BLaER1 treated with 17β-estradiol and CSF1 and Interleukin-3, amounts not matched to agents 10 nM and 100 nM (cell line): ENCODE data around the gene VTI1B.

ENCODE experiments used
- H3K27ac ChIP-seq, 11 experiments: shearing (Covaris generic); formaldehyde crosslinking; 2 replicates each; pipeline ENCODE4 v1.8.1; 2022
- H3K27me3 ChIP-seq, 11 experiments: shearing (Covaris generic); formaldehyde crosslinking; 2 replicates each; pipeline ENCODE4 v1.8.1; 2022
- H3K36me3 ChIP-seq, 11 experiments: shearing (Covaris generic); formaldehyde crosslinking; 2 replicates each; pipeline ENCODE4 v1.8.1; 2022
- H3K4me1 ChIP-seq, 10 experiments: shearing (Covaris generic); formaldehyde crosslinking; 2 replicates each; pipeline ENCODE4 v1.8.1; 2022
- H3K4me2 ChIP-seq, 11 experiments: shearing (Covaris generic); formaldehyde crosslinking; 2 replicates each; pipeline ENCODE4 v1.8.1; 2022
- H3K4me3 ChIP-seq, 10 experiments: shearing (Covaris generic); formaldehyde crosslinking; 2 replicates each; pipeline ENCODE4 v1.8.1; 2022
- H3K9ac ChIP-seq, 11 experiments: shearing (Covaris generic); formaldehyde crosslinking; 2 replicates each; pipeline ENCODE4 v1.8.1; 2022
- H3K9me3 ChIP-seq, 11 experiments: shearing (Covaris generic); formaldehyde crosslinking; replicated peaks in 1 of 11; 2 replicates each; pipeline ENCODE4 v1.8.1; 2022
- H4K20me1 ChIP-seq, 11 experiments: shearing (Covaris generic); formaldehyde crosslinking; 2 replicates each; pipeline ENCODE4 v1.8.1; 2022
- Cebpa-rat ChIP-seq, 11 experiments: shearing (Covaris generic); IDR thresholded peaks; 2 replicates each; pipeline ENCODE4 v1.8.1; 2022

The VTI1B gene

GRCh38 chr14:67690011-67690410 is 15.6 kb upstream of the VTI1B start:
- Histone ChIP-seq H3K4me1 (peaks cover 11 to 42% (median 15%) of the 10 kb centered on the region in 10 experiments; a peak in 19 of 20 replicates), H3K4me3 (no peak overlapping the region), H3K27ac (no peak overlapping the region), H3K27me3 (no peaks in the 10 kb centered on the region), H3K4me2 (no peak overlapping the region), H3K36me3 (peaks cover 75 to 90% (median 83%) of the 10 kb centered on the region in 11 experiments), H3K9ac (no peak overlapping the region), H3K9me3 (no peaks in the 10 kb centered on the region), H4K20me1 (peaks cover 0 to 38% (median 15%) of the 10 kb centered on the region in 11 experiments; a peak in 11 of 22 replicates)
- no peak for TF ChIP-seq Cebpa-rat (IDR thresholded peaks at IDR 0.05)

- H3K4me1 ChIP-seq, result peaks cover 0 to 38% (median 10%) of the 10 kb centered on the region in 10 experiments; a peak in 10 of 20 replicates
- H3K4me3 ChIP-seq, result no peak overlapping the region
- H3K36me3 ChIP-seq, result peaks cover 75 to 100% (median 96%) of the 10 kb centered on the region in 11 experiments
- no peak for TF ChIP-seq Cebpa-rat (IDR thresholded peaks at IDR 0.05)
- no peaks in the 10 kb centered on the region for H3K27me3 ChIP-seq
- no peak overlapping the region for H3K27ac ChIP-seq
- H4K20me1 ChIP-seq, result peaks cover 0 to 18% (median 0%) of the 10 kb centered on the region in 11 experiments; a peak in 3 of 22 replicates
- no peak overlapping the region for H3K4me2 ChIP-seq
- no peaks in the 10 kb centered on the region for H3K9me3 ChIP-seq
- H3K9ac ChIP-seq, result no peak overlapping the region
Observed at GRCh38 chr14:67683842-67684241, 9.4 kb upstream of the VTI1B start.

- Histone ChIP-seq H3K36me3 (peaks cover 63 to 99% (median 86%) of the 10 kb centered on the region in 11 experiments), H3K27me3 (no peaks in the 10 kb centered on the region), H3K9me3 (no peaks in the 10 kb centered on the region), H3K4me3 (no peak overlapping the region), H4K20me1 (peaks cover 0 to 9% (median 0%) of the 10 kb centered on the region in 11 experiments; a peak in 2 of 22 replicates), H3K9ac (peak overlapping the region in 3 of 11 experiments; percentile 24 to 42 (median 34); a peak in 2 of 22 replicates), H3K4me1 (peaks cover 0 to 52% (median 10%) of the 10 kb centered on the region in 10 experiments; a peak in 11 of 20 replicates), H3K27ac (peak overlapping the region in 6 of 11 experiments; percentile 2 to 80 (median 64); a peak in 11 of 22 replicates), H3K4me2 (peak overlapping the region in 5 of 11 experiments; percentile 23 to 80 (median 57); a peak in 10 of 22 replicates)
- TF ChIP-seq Cebpa-rat (IDR thresholded peaks at IDR 0.05), result no peak
Observed at GRCh38 chr14:67680941-67681340, 6.5 kb upstream of the VTI1B start.

- no peak overlapping the region for H3K4me3 ChIP-seq
Observed at GRCh38 chr14:67680121-67680602, 5.7 kb upstream of the VTI1B start.

GRCh38 chr14:67679006-67679405 is 4.6 kb upstream of the VTI1B start:
- Histone ChIP-seq H3K9ac (no peak overlapping the region), H3K36me3 (peaks cover 44 to 83% (median 67%) of the 10 kb centered on the region in 11 experiments), H3K4me2 (no peak overlapping the region), H3K27ac (no peak overlapping the region), H3K27me3 (no peaks in the 10 kb centered on the region), H3K9me3 (no peaks in the 10 kb centered on the region), H3K4me3 (no peak overlapping the region), H3K4me1 (peaks cover 5 to 59% (median 17%) of the 10 kb centered on the region in 10 experiments; a peak in 18 of 20 replicates), H4K20me1 (peaks cover under 1 to 3% (median 2%) of the 10 kb centered on the region in 11 experiments; a peak in 16 of 22 replicates)
- TF ChIP-seq Cebpa-rat (IDR thresholded peaks at IDR 0.05), result no peak

More at GRCh38 chr14:67680121-67680602, 5.7 kb upstream of the VTI1B start:
- H3K9me3 ChIP-seq, result no peaks in the 10 kb centered on the region
- TF ChIP-seq Cebpa-rat (IDR thresholded peaks at IDR 0.05), result no peak
- peaks cover 5 to 58% (median 15%) of the 10 kb centered on the region in 10 experiments; a peak in 18 of 20 replicates for H3K4me1 ChIP-seq
- H3K36me3 ChIP-seq, result peaks cover 55 to 95% (median 78%) of the 10 kb centered on the region in 11 experiments
- H3K27ac ChIP-seq, result peak overlapping the region in 5 of 11 experiments; percentile 34 to 80 (median 71); a peak in 10 of 22 replicates
- H3K27me3 ChIP-seq, result no peaks in the 10 kb centered on the region
- H3K9ac ChIP-seq, result peak overlapping the region in 1 of 11 experiments; percentile 42; a peak in 2 of 22 replicates
- peaks cover 0 to 5% (median 0%) of the 10 kb centered on the region in 11 experiments; a peak in 1 of 22 replicates for H4K20me1 ChIP-seq
- peak overlapping the region in 4 of 11 experiments; percentile 51 to 80 (median 63); a peak in 8 of 22 replicates for H3K4me2 ChIP-seq

GRCh38 chr14:67675219-67675582 is 769 bp upstream of the VTI1B start:
- Histone ChIP-seq H3K4me1 (peaks cover 19 to 63% (median 28%) of the 10 kb centered on the region in 10 experiments), H3K27ac (peak overlapping the region; percentile 88 to 100 (median 98)), H4K20me1 (peaks cover 37 to 41% (median 40%) of the 10 kb centered on the region in 11 experiments; a peak in 21 of 22 replicates), H3K4me2 (peak overlapping the region; percentile 74 to 97 (median 91)), H3K36me3 (peaks cover 21 to 58% (median 31%) of the 10 kb centered on the region in 11 experiments), H3K4me3 (peak overlapping the region; percentile 85 to 99 (median 93)), H3K9ac (peak overlapping the region; percentile 87 to 100 (median 98)), H3K9me3 (no peaks in the 10 kb centered on the region), H3K27me3 (no peaks in the 10 kb centered on the region)
- no peak for TF ChIP-seq Cebpa-rat (IDR thresholded peaks at IDR 0.05)

GRCh38 chr14:67674139-67674479 is 323 bp downstream of the VTI1B start:
- peak overlapping the region; percentile 87 to 100 (median 98) for H3K9ac ChIP-seq
- H3K27ac ChIP-seq, result peak overlapping the region; percentile 88 to 100 (median 98)
- no peaks in the 10 kb centered on the region for H3K9me3 ChIP-seq
- H3K4me1 ChIP-seq, result peaks cover 19 to 61% (median 27%) of the 10 kb centered on the region in 10 experiments
- peak overlapping the region; percentile 85 to 99 (median 93) for H3K4me3 ChIP-seq
- no peaks in the 10 kb centered on the region for H3K27me3 ChIP-seq
- H3K36me3 ChIP-seq, result peaks cover 20 to 53% (median 33%) of the 10 kb centered on the region in 11 experiments
- TF ChIP-seq Cebpa-rat (IDR thresholded peaks at IDR 0.05), result no peak
- peak overlapping the region; percentile 74 to 97 (median 91) for H3K4me2 ChIP-seq
- peaks cover 48 to 52% (median 51%) of the 10 kb centered on the region in 11 experiments; a peak in 21 of 22 replicates for H4K20me1 ChIP-seq

- Histone ChIP-seq H3K9me3 (no peaks in the 10 kb centered on the region), H3K27me3 (no peaks in the 10 kb centered on the region), H3K4me1 (peaks cover 19 to 67% (median 27%) of the 10 kb centered on the region in 10 experiments), H3K4me2 (peak overlapping the region; percentile 74 to 97 (median 91)), H3K9ac (peak overlapping the region; percentile 87 to 100 (median 98)), H3K36me3 (peaks cover 14 to 49% (median 27%) of the 10 kb centered on the region in 11 experiments), H3K4me3 (peak overlapping the region; percentile 85 to 99 (median 93)), H3K27ac (peak overlapping the region in 6 of 11 experiments; percentile 88 to 100 (median 98); a peak in 9 of 22 replicates), H4K20me1 (peaks cover 54 to 59% (median 57%) of the 10 kb centered on the region in 11 experiments; a peak in 21 of 22 replicates)
- no peak for TF ChIP-seq Cebpa-rat (IDR thresholded peaks at IDR 0.05)
Observed at GRCh38 chr14:67673451-67673850, 981 bp downstream of the VTI1B start.

- Histone ChIP-seq H3K9ac (peak overlapping the region in 1 of 11 experiments; percentile 43; a peak in 1 of 22 replicates), H3K27me3 (no peaks in the 10 kb centered on the region), H3K9me3 (no peaks in the 10 kb centered on the region), H4K20me1 (peaks cover 94 to 100% (median 100%) of the 10 kb centered on the region in 11 experiments), H3K4me3 (no peak overlapping the region), H3K36me3 (peaks cover 0 to 30% (median 12%) of the 10 kb centered on the region in 11 experiments; a peak in 4 of 22 replicates), H3K27ac (no peak overlapping the region), H3K4me2 (peak overlapping the region in 3 of 11 experiments; percentile 37 to 48 (median 42); a peak in 6 of 22 replicates), H3K4me1 (peaks cover 21 to 76% (median 28%) of the 10 kb centered on the region in 10 experiments)
- no peak for TF ChIP-seq Cebpa-rat (IDR thresholded peaks at IDR 0.05)
Observed at GRCh38 chr14:67668559-67668958, 5.9 kb downstream of the VTI1B start.
